ENCODE measurements around the gene PFAS.
"Not testable (repeated sequence)": the region's sequence is repeated elsewhere in the genome, so short reads cannot be mapped to it uniquely, and the experiment has no call there.

PFAS gene

GRCh38 chr17:8248751-8249607 is at the start of gene PFAS:
Gene PFAS (plus strand): TSS chr17:8249289. CDS start chr17:8253938, 4,649 bp downstream.
- DNase-seq = peak; percentile 91

GRCh38 chr17:8204761-8205555 is 44.1 kb upstream of the PFAS start:
- no peak for DNase-seq

GRCh38 chr17:8206536-8206935 is 42.6 kb upstream of the PFAS start:
- DNase-seq = no peak

- DNase-seq = peak; percentile 84
Observed at GRCh38 chr17:8209907-8210760, 39.0 kb upstream of the PFAS start, which contains the start of gene AURKB. Gene AURKB (minus strand): TSS chr17:8210575. CDS start chr17:8210224, 351 bp downstream.

GRCh38 chr17:8210761-8211458 is 38.2 kb upstream of the PFAS start:
- DNase-seq = no peak

GRCh38 chr17:8212312-8213180 is 36.5 kb upstream of the PFAS start:
- DNase-seq = no peak

GRCh38 chr17:8214000-8214399 is 35.1 kb upstream of the PFAS start:
- not testable (repeated sequence) for DNase-seq

- DNase-seq = peak; percentile 70
Observed at GRCh38 chr17:8220783-8221662, 28.1 kb upstream of the PFAS start.

GRCh38 chr17:8221663-8222379 is 27.3 kb upstream of the PFAS start:
- peak; percentile 79 for DNase-seq

- DNase-seq = peak; percentile 64
Observed at GRCh38 chr17:8222380-8222629, 26.8 kb upstream of the PFAS start.

GRCh38 chr17:8222630-8223355 is 26.3 kb upstream of the PFAS start:
- peak; percentile 82 for DNase-seq

GRCh38 chr17:8223356-8224126 is 25.5 kb upstream of the PFAS start:
- no peak for DNase-seq

GRCh38 chr17:8224891-8225812 is 23.9 kb upstream of the PFAS start:
- DNase-seq = no peak

- peak; percentile 41 for DNase-seq
Observed at GRCh38 chr17:8225813-8226535, 23.1 kb upstream of the PFAS start.

GRCh38 chr17:8226536-8227237 is 22.4 kb upstream of the PFAS start:
- DNase-seq = no peak

GRCh38 chr17:8227238-8227581 is 21.9 kb upstream of the PFAS start:
- no peak for DNase-seq

Data from activated effector memory CD4-positive, alpha-beta T cell treated with Interleukin-2 at 50 U/mL for 16 hours (primary cell).